Neuronal stem cell (in vitro differentiated cells): ENCODE data around the gene COPG1.
"Not testable (repeated sequence)": the region's sequence is repeated elsewhere in the genome, so short reads cannot be mapped to it uniquely, and the experiment has no call there.

ENCODE experiments used
- DNase-seq: peaks from one replicate; pipeline ENCODE4 v3.0.0-alpha.2; 2013; ENCODE audit warnings: low spot score
- H2AFZ ChIP-seq: one replicate; pipeline ENCODE4 v1.6.1; 2013; ENCODE audit warnings: mild to moderate bottlenecking, low read length, inconsistent platforms
- H2AK5ac ChIP-seq: 2 replicates; pipeline ENCODE4 v1.6.1; 2013; ENCODE audit warnings: low read depth, mild to moderate bottlenecking, inconsistent platforms, low read length, moderate library complexity, mixed read lengths
- H2BK120ac ChIP-seq: 2 replicates; pipeline ENCODE4 v1.6.1; 2013; ENCODE audit warnings: low read depth, mild to moderate bottlenecking, inconsistent platforms, low read length, moderate library complexity, mixed read lengths
- H2BK12ac ChIP-seq: one replicate; pipeline ENCODE4 v1.6.1; 2013; ENCODE audit warnings: low read length, inconsistent platforms
- H2BK15ac ChIP-seq: 2 replicates; pipeline ENCODE4 v1.6.1; 2013; ENCODE audit warnings: mild to moderate bottlenecking, low read length, inconsistent platforms, mixed read lengths
- H2BK5ac ChIP-seq: one replicate; pipeline ENCODE4 v1.6.1; 2013; ENCODE audit warnings: inconsistent platforms, mild to moderate bottlenecking, low read length, moderate library complexity
- H3K14ac ChIP-seq: one replicate; pipeline ENCODE4 v1.6.1; 2013; ENCODE audit warnings: low read length, inconsistent platforms
- H3K18ac ChIP-seq: 2 replicates; pipeline ENCODE4 v1.6.1; 2013; ENCODE audit warnings: low read length, inconsistent platforms
- H3K23ac ChIP-seq: 2 replicates; pipeline ENCODE4 v1.6.1; 2013; ENCODE audit warnings: low read depth, mild to moderate bottlenecking, mixed read lengths, low read length, inconsistent platforms; ENCODE audit not compliant: poor library complexity
- H3K27ac ChIP-seq: replicated peaks from 3 replicates; pipeline ENCODE4 v1.5.1; 2013; ENCODE audit warnings: low read length, inconsistent platforms
- H3K27me3 ChIP-seq, 3 experiments: 2 replicates each; pipeline ENCODE4 v1.6.1; 2013; ENCODE audit warnings: low read length in 3 of 3, mild to moderate bottlenecking in 2 of 3, inconsistent platforms in 1 of 3, low read depth in 1 of 3, mixed read lengths in 1 of 3, moderate library complexity in 1 of 3; ENCODE audit not compliant: control insufficient read depth in 3 of 3, insufficient read depth in 3 of 3
- H3K36me3 ChIP-seq, 2 donors: replicated peaks in 1 of 2; 2 replicates each; pipeline ENCODE4 v1.6.1; 2013; ENCODE audit warnings: low read length in 2 of 2; ENCODE audit not compliant: control insufficient read depth in 2 of 2, insufficient read depth in 2 of 2
- H3K4ac ChIP-seq: 2 replicates; pipeline ENCODE4 v1.6.1; 2013; ENCODE audit warnings: inconsistent platforms, mild to moderate bottlenecking, low read length, moderate library complexity
- H3K4me1 ChIP-seq, 2 donors: 1 replicate in 1 of 2; 2 replicates in 1 of 2; pipeline ENCODE4 v1.6.1; 2013; ENCODE audit warnings: low read length in 2 of 2, low read depth in 1 of 2; ENCODE audit not compliant: control insufficient read depth in 2 of 2, insufficient read depth in 1 of 2
- H3K4me2 ChIP-seq: one replicate; pipeline ENCODE4 v1.6.1; 2013; ENCODE audit warnings: mild to moderate bottlenecking, low read length, inconsistent platforms; ENCODE audit not compliant: insufficient read depth, poor library complexity, severe bottlenecking
- H3K4me3 ChIP-seq, 2 donors: 2 replicates each; pipeline ENCODE4 v1.5.1; 2013; ENCODE audit warnings: low read length in 2 of 2, mild to moderate bottlenecking in 2 of 2, inconsistent platforms in 1 of 2, moderate library complexity in 1 of 2
- H3K79me1 ChIP-seq: one replicate; pipeline ENCODE4 v1.6.1; 2013; ENCODE audit warnings: low read depth, mild to moderate bottlenecking, inconsistent platforms, low read length, moderate library complexity
- H3K9ac ChIP-seq: one replicate; pipeline ENCODE4 v1.6.1; 2013; ENCODE audit warnings: mild to moderate bottlenecking, low read depth, low read length, inconsistent platforms; ENCODE audit not compliant: poor library complexity
- H3K9me3 ChIP-seq, 2 donors: replicated peaks in 1 of 2; 2 replicates each; pipeline versions ENCODE3 to v1.6.1; 2013; ENCODE audit warnings: low read length in 2 of 2, mild to moderate bottlenecking in 2 of 2, inconsistent platforms in 1 of 2, low read depth in 1 of 2, mixed read lengths in 1 of 2, moderate library complexity in 1 of 2; ENCODE audit not compliant: control insufficient read depth in 2 of 2, insufficient read depth in 1 of 2
- H4K8ac ChIP-seq: one replicate; pipeline ENCODE4 v1.6.1; 2013; ENCODE audit warnings: low read depth, mild to moderate bottlenecking, inconsistent platforms, low read length, moderate library complexity
- H4K91ac ChIP-seq: one replicate; pipeline ENCODE4 v1.6.1; 2013; ENCODE audit warnings: low read length, low read depth, mild to moderate bottlenecking, inconsistent platforms; ENCODE audit not compliant: poor library complexity
- WGBS, 2 donors: extraction: QIAGEN DNeasy Blood & Tissue Kit; methylation state at CpG; one replicate each; pipeline ENCODE4 v1.1.7; 2013; ENCODE audit warnings: missing lambda C conversion rate in 2 of 2, mixed read lengths in 1 of 2; ENCODE audit not compliant: insufficient read length in 2 of 2, insufficient replicate concordance in 1 of 2; ENCODE audit errors: extremely low coverage in 2 of 2; 5-methylcytosine and 5-hydroxymethylcytosine counted together

COPG1 gene

GRCh38 chr3:129264994-129265393, 15.6 kb downstream of the COPG1 start:
- H3K4me2 ChIP-seq, H2AK5ac ChIP-seq, H3K27me3 ChIP-seq, H3K79me1 ChIP-seq, H2BK12ac ChIP-seq, H3K9me3 ChIP-seq, H4K91ac ChIP-seq, H3K27ac ChIP-seq, DNase-seq, H3K4me1 ChIP-seq, H2BK120ac ChIP-seq, H2BK5ac ChIP-seq, H3K14ac ChIP-seq, H3K18ac ChIP-seq, H2BK15ac ChIP-seq, H3K4me3 ChIP-seq, H3K4ac ChIP-seq, H2AFZ ChIP-seq, H4K8ac ChIP-seq, H3K9ac ChIP-seq, H3K23ac ChIP-seq: not testable (repeated sequence)
- WGBS, 2 donors = no CpG with 5 or more reads among the region's 6 CpGs
- peaks cover 65 to 95% of the 10 kb centered on the region in 2 donors for H3K36me3 ChIP-seq

GRCh38 chr3:129266651-129267050, 17.2 kb downstream of the COPG1 start:
- Histone ChIP-seq H3K18ac (no peak overlapping the region), H3K4me1 (no peaks in the 10 kb centered on the region), H3K27ac (no peak overlapping the region), H3K79me1 (no peaks in the 10 kb centered on the region), H2BK120ac (no peak overlapping the region), H3K23ac (no peak overlapping the region), H2BK5ac (no peak overlapping the region), H3K4me3 (no peak overlapping the region), H2BK15ac (no peak overlapping the region), H3K9me3 (no peaks in the 10 kb centered on the region), H3K4ac (no peak overlapping the region), H2AK5ac (no peak overlapping the region), H2BK12ac (no peak overlapping the region), H3K14ac (no peak overlapping the region), H3K27me3 (no peaks in the 10 kb centered on the region), H4K91ac (no peak overlapping the region), H4K8ac (no peak overlapping the region), H2AFZ (no peak overlapping the region), H3K9ac (no peak overlapping the region), H3K4me2 (no peak overlapping the region), H3K36me3 (peaks cover 56 to 95% of the 10 kb centered on the region in 2 donors)
- no peak for DNase-seq
- no CpG with 5 or more reads among the region's 4 CpGs for WGBS, 2 donors

GRCh38 chr3:129268396-129268795, 19.0 kb downstream of the COPG1 start:
- Histone ChIP-seq H2AFZ (no peak overlapping the region), H3K9me3 (no peaks in the 10 kb centered on the region), H3K4ac (no peak overlapping the region), H4K8ac (no peak overlapping the region), H2BK12ac (no peak overlapping the region), H2AK5ac (no peak overlapping the region), H2BK15ac (no peak overlapping the region), H3K36me3 (peaks cover 61 to 97% of the 10 kb centered on the region in 2 donors), H3K4me3 (no peak overlapping the region), H2BK120ac (no peak overlapping the region), H2BK5ac (no peak overlapping the region), H3K18ac (no peak overlapping the region), H3K9ac (no peak overlapping the region), H3K14ac (no peak overlapping the region), H3K23ac (no peak overlapping the region), H3K27me3 (no peaks in the 10 kb centered on the region), H3K4me1 (no peaks in the 10 kb centered on the region), H4K91ac (no peak overlapping the region), H3K79me1 (no peaks in the 10 kb centered on the region), H3K4me2 (no peak overlapping the region), H3K27ac (no peak overlapping the region)
- DNase-seq = no peak
- no CpG with 5 or more reads among the region's 4 CpGs for WGBS, 2 donors

- Histone ChIP-seq H3K23ac (no peak overlapping the region), H3K27me3 (no peaks in the 10 kb centered on the region), H3K9me3 (no peaks in the 10 kb centered on the region), H2BK5ac (no peak overlapping the region), H2BK12ac (no peak overlapping the region), H3K79me1 (no peaks in the 10 kb centered on the region), H2BK15ac (no peak overlapping the region), H3K27ac (no peak overlapping the region), H3K36me3 (peaks cover 61 to 98% of the 10 kb centered on the region in 2 donors), H3K4ac (no peak overlapping the region), H3K4me1 (no peaks in the 10 kb centered on the region), H4K91ac (no peak overlapping the region), H2AK5ac (no peak overlapping the region), H3K14ac (no peak overlapping the region), H3K18ac (no peak overlapping the region), H3K9ac (no peak overlapping the region), H3K4me3 (no peak overlapping the region), H2AFZ (no peak overlapping the region), H4K8ac (no peak overlapping the region), H2BK120ac (no peak overlapping the region), H3K4me2 (no peak overlapping the region)
- no CpG with 5 or more reads among the region's 11 CpGs for WGBS, 2 donors
- DNase-seq = no peak
Observed at GRCh38 chr3:129271674-129272073, 22.3 kb downstream of the COPG1 start.
